HG03432 (cell line): ENCODE measurements around the gene ZNF543.
"Not testable (repeated sequence)": the region's sequence is repeated elsewhere in the genome, so short reads cannot be mapped to it uniquely, and the experiment has no call there.

Experiments used
- ATAC-seq: cut with Tn5 transposase; IDR thresholded peaks from one replicate; pipeline ENCODE4 v1.9.1; 2021; ENCODE audit warnings: mild to moderate bottlenecking, moderate library complexity; ENCODE audit not compliant: unreplicated experiment

ZNF543 gene

DNA sequence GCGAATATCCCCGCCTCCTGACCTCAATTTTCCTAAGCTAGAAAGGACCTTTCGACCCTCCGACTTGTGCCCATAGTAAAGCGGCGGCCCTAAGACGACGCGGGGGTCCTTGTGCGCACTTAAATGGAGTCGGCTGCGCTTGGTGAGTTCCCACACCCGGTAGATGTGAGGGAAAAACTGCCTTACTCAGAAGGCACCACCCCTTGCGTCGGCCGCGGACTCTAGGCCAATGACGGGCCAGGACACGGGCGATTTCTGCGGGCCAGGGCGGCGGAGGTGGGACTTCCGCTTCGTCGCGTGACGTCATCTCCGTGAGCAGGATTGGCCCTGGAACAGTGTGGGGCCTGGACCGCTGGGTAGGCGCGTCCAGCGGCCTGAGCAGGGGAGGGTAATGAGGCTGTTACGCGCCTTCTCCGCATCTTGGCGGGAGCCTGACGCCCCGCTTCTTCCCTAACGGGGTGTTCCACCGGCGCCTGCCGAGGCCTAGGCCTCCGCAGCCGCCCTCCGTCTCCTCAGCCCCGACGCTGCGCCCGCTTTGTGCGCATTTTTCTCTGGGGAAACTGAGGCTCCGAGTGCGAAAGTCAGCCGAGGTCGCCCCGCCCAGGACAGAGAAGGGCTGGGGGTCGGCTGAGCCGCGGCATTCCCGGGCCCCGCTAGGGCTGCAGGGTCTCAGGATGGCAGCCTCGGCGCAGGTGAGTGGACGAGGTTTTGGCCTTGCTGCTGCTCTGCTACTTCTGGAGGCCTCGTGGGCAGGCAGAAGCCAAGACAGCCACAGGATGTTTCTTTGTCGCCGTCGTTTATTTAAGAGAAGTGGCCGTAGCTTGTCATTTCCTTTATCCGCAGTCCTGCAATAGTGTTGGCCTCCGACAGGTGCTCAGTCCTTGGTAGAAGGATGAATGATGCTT lies at the start of gene ZNF543:
ZNF543 (plus strand) TSS at position 293 of the 905 bp plus-strand sequence; CDS start at position 675, 382 bp downstream.
- peak; percentile 95 for ATAC-seq

DNA sequence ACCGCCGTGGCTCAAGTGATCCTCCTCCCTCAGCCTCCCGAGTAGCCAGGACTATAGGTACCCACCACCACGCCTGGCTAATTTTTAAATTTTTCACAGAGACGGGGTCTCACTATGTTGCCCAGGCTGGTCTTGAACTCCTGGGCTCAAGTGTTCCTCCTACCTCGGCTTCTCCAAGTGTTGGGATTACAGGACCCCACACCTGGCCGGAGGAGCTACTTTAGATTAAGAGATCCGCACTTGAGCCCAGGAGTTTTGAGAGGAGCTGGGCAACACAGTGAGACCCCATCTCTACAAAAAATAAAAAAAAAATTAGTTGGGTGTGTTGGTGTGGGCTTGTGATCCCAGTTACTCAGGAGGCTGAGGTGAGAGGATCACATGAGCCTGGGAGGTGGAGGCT lies 49.0 kb upstream of the ZNF543 start:
- no peak for ATAC-seq

GRCh38 chr19:57273014-57273413 lies 47.3 kb upstream of the ZNF543 start:
- ATAC-seq: no peak

- ATAC-seq: no peak
Observed at GRCh38 chr19:57276430-57276829, 43.8 kb upstream of the ZNF543 start.

DNA sequence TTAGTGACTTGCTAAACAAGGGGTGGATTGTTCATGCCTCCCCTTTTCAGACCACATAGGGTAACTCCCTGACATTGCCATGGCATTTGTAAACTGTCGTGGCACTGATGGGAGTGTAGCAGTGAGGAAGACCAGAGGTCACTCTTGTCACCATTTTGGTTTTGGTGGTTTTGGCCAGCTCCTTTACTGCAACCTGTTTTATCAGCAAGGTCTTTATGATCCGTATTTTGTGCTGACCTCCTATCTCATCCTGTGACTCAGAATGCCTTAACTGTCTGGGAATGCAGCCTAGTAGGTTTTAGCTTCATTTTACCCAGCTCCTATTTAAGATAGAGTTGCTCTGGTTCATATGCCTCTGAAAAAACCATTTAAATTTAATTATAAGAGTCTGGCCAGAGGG lies 41.8 kb upstream of the ZNF543 start:
- ATAC-seq: not testable (repeated sequence)

GRCh38 chr19:57279418-57280164 lies 40.7 kb upstream of the ZNF543 start:
- peak; percentile 69 for ATAC-seq

GRCh38 chr19:57280165-57280961 lies 39.9 kb upstream of the ZNF543 start, which contains the start of gene ZNF460:
TSS of gene ZNF460 (plus strand) at chr19:57280485. CDS start at chr19:57280807, 322 bp downstream.
- peak; percentile 80 for ATAC-seq

- no peak for ATAC-seq
Observed at GRCh38 chr19:57280962-57281400, 39.3 kb upstream of the ZNF543 start.

- no peak for ATAC-seq
Observed at GRCh38 chr19:57282011-57282643, 38.1 kb upstream of the ZNF543 start.

- no peak for ATAC-seq
Observed at GRCh38 chr19:57288373-57288772, 31.9 kb upstream of the ZNF543 start.

GRCh38 chr19:57290970-57291369 lies 29.3 kb upstream of the ZNF543 start:
- ATAC-seq: no peak

GRCh38 chr19:57292547-57292946 lies 27.7 kb upstream of the ZNF543 start:
- no peak for ATAC-seq

DNA sequence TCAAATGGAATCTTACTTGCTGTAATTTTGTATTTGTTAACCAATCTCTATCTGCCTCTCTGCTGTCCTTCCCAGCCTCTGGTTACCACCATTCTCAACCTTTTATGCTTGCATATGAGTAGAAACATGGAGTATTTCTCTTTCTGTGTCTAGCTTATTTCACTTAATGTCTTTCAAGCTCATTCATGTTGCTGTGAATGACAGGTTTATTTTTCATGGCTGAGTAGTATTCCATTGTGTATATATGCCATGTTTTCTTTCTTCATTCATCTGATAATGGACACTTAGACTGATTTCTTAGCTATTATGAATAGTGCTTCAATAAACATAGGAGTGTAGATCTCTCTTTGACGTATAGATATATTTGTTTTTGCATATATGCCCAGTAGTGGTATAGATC lies 26.6 kb upstream of the ZNF543 start:
- no peak for ATAC-seq

DNA sequence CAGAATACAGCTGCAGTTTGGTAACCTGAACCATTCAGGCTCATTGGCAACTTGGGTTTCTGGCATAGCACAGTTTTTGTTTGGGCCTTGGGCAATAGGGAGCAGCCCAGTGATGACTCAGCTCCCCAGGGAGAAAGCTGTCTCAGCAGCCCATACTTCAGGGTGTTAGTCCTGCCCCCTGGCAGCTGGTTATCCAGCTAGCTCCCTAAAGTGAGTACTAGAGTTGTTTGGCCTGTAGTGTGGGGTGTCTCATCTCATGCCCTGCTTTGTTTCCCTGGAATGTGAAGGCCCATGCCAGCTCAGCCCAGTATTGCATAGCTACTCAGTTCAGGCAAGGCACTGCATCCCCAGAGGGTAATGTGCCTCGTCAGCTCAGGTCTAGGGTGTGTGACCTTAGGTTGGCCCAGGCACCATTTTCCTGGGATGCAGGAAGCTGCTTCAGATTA lies 18.2 kb upstream of the ZNF543 start:
- ATAC-seq: no peak

- ATAC-seq: no peak
Observed at GRCh38 chr19:57302727-57303401, 17.4 kb upstream of the ZNF543 start.

- no peak for ATAC-seq
Observed at GRCh38 chr19:57305056-57305455, 15.2 kb upstream of the ZNF543 start.

GRCh38 chr19:57308514-57308913 lies 11.8 kb upstream of the ZNF543 start:
- ATAC-seq: no peak

GRCh38 chr19:57310792-57311191 lies 9.5 kb upstream of the ZNF543 start:
- ATAC-seq: no peak

- ATAC-seq: no peak
Observed at GRCh38 chr19:57314146-57314545, 6.1 kb upstream of the ZNF543 start.

DNA sequence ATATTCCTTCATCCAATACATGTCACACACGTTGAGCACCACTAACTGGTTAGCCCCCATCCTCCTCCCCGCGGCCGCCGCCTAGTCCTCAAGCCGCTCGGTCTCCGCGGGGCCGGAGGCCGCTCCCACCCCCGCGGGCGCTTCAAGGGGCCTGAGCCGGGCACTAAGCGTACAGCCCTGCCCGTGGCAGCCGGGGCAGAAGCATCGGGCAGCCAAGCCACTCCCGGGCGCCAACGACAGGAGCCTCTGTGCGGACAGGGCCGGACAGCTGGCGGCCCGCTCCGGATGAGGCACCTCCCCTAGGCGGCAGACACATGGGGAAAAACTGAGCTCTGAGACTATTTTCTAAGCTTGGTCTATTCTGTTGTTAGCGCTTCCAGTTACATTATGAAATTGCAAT lies 2.8 kb upstream of the ZNF543 start:
- no peak for ATAC-seq
